ENCODE data around the gene RGS13. TPM values are rescaled to one million over a fixed set of nuclear protein-coding genes. Genes with fewer than 3 reads are reported as not detected.
A peak's percentile ranks its signal among the peaks of the same experiment; 100 is the strongest.

Gene RGS13
- total RNA-seq, result 1 to 10 TPM in 1 of 2 donors, under 1 TPM in 1; 0.31 to 1.2 TPM
- long read RNA-seq, partial matches to known transcripts, result 1 of 2 reads
- long read RNA-seq, other reads (novel, unspliced or antisense), result 1 of 2 reads

- ATAC-seq (no peak), DNase-seq (no peak)
- intact Hi-C loops (cut with DNase I, micrococcal nuclease), result no loop called here
These were observed at the start of gene RGS13 for GRCh38 chr1:192635939-192636338. TSS of gene RGS13 (plus strand) at chr1:192636147. CDS start at chr1:192644335, 8,188 bp downstream.

- ATAC-seq (peak; percentile 83), DNase-seq (no peak)
- intact Hi-C loops (cut with DNase I, micrococcal nuclease), result no loop called here
These were observed 48.3 kb upstream of the RGS13 start for GRCh38 chr1:192587386-192588266.

- intact Hi-C loops (cut with DNase I, micrococcal nuclease), result no loop called here
- ATAC-seq, result no peak
- DNase-seq, result no peak
These were observed 47.4 kb upstream of the RGS13 start for GRCh38 chr1:192588546-192588945.

- intact Hi-C loops (cut with DNase I, micrococcal nuclease), result no loop called here
- ATAC-seq (no peak), DNase-seq (no peak)
These were observed 46.1 kb upstream of the RGS13 start for GRCh38 chr1:192589813-192590212.

GRCh38 chr1:192592517-192592916, 43.4 kb upstream of the RGS13 start:
- ATAC-seq (no peak), DNase-seq (no peak)
- intact Hi-C loops (cut with DNase I, micrococcal nuclease), result no loop called here

GRCh38 chr1:192592981-192593708, 42.8 kb upstream of the RGS13 start:
- ATAC-seq (no peak), DNase-seq (no peak)
- intact Hi-C loops (cut with DNase I, micrococcal nuclease), result no loop called here

GRCh38 chr1:192595299-192595698, 40.6 kb upstream of the RGS13 start:
- DNase-seq, result no peak
- ATAC-seq, result no peak
- intact Hi-C loops (cut with DNase I, micrococcal nuclease), result no loop called here

GRCh38 chr1:192598589-192598988, 37.4 kb upstream of the RGS13 start:
- no peak for ATAC-seq
- intact Hi-C loops (cut with DNase I, micrococcal nuclease), result no loop called here
- DNase-seq, result no peak

GRCh38 chr1:192600275-192600674, 35.7 kb upstream of the RGS13 start:
- ATAC-seq, result no peak
- no peak for DNase-seq
- intact Hi-C loops (cut with DNase I, micrococcal nuclease), result loop anchor here in 1 of 2 donors (10.0 kb wide), 1 partner anchor 125 kb away; no protein-coding TSS in a partner anchor

GRCh38 chr1:192601143-192601542, 34.8 kb upstream of the RGS13 start:
- ATAC-seq (no peak), DNase-seq (no peak)
- intact Hi-C loops (cut with DNase I, micrococcal nuclease), result loop anchor here in 1 of 2 donors (10.0 kb wide), 1 partner anchor 126 kb away; no protein-coding TSS in a partner anchor

GRCh38 chr1:192601567-192601966, 34.4 kb upstream of the RGS13 start:
- DNase-seq, result no peak
- ATAC-seq, result no peak
- intact Hi-C loops (cut with DNase I, micrococcal nuclease), result loop anchor here in 1 of 2 donors (10.0 kb wide), 1 partner anchor 127 kb away; no protein-coding TSS in a partner anchor

- intact Hi-C loops (cut with DNase I, micrococcal nuclease), result loop anchor here in 1 of 2 donors (10.0 kb wide), 1 partner anchor 128 kb away; no protein-coding TSS in a partner anchor
- DNase-seq (no peak), ATAC-seq (no peak)
These were observed 33.2 kb upstream of the RGS13 start for GRCh38 chr1:192602757-192603156.

GRCh38 chr1:192603218-192603787, 32.6 kb upstream of the RGS13 start:
- no peak for DNase-seq
- intact Hi-C loops (cut with DNase I, micrococcal nuclease), result loop anchor here in 1 of 2 donors (10.0 kb wide), 1 partner anchor 129 kb away; no protein-coding TSS in a partner anchor
- ATAC-seq, result no peak

- DNase-seq (no peak), ATAC-seq (no peak)
- intact Hi-C loops (cut with DNase I, micrococcal nuclease), result loop anchor here in 1 of 2 donors (10.0 kb wide), 1 partner anchor 130 kb away; no protein-coding TSS in a partner anchor
These were observed 30.8 kb upstream of the RGS13 start for GRCh38 chr1:192604979-192605620.

- intact Hi-C loops (cut with DNase I, micrococcal nuclease), result loop anchor here in 1 of 2 donors (10.0 kb wide), 1 partner anchor 134 kb away; no protein-coding TSS in a partner anchor
- DNase-seq, result no peak
- no peak for ATAC-seq
These were observed 27.3 kb upstream of the RGS13 start for GRCh38 chr1:192608671-192609070.

GRCh38 chr1:192609110-192610079, 26.6 kb upstream of the RGS13 start:
- intact Hi-C loops (cut with DNase I, micrococcal nuclease), result loop anchor here (5.0 to 10.0 kb wide), 3 partner anchors 135 to 425 kb away; no protein-coding TSS in a partner anchor
- ATAC-seq (peak; percentile 26), DNase-seq (peak; percentile 59 to 76)
